Cardiac muscle cell (in vitro differentiated cells and primary cell): ENCODE results near the gene ERP44. TPM values are rescaled to one million over a fixed set of nuclear protein-coding genes. Genes with fewer than 3 reads are reported as not detected.
"Not testable (repeated sequence)": the region's sequence is repeated elsewhere in the genome, so short reads cannot be mapped to it uniquely, and the experiment has no call there.

Source experiments
- DNase-seq, 2 donors: peaks; one replicate each; pipeline versions ENCODE4 v3.0.0 to v3.0.0-alpha.2; 2010 to 2017; ENCODE audit warnings: low read depth in 1 of 2, low spot score in 1 of 2
- H3K27ac ChIP-seq: fragments of 200-600 bp; sonication (generic); 2 replicates; pipeline ENCODE4 v1.5.1; 2016
- H3K27me3 ChIP-seq: fragments of 200-600 bp; sonication (generic); 2 replicates; pipeline ENCODE4 v1.6.0; 2016; ENCODE audit warnings: control low read depth
- H3K36me3 ChIP-seq: fragments of 200-600 bp; sonication (generic); 2 replicates; pipeline ENCODE4 v1.5.1; 2016; ENCODE audit warnings: control low read depth
- H3K4me1 ChIP-seq: fragments of 200-600 bp; sonication (generic); 2 replicates; pipeline ENCODE4 v1.8.1; 2017; ENCODE audit warnings: low read depth, mild to moderate bottlenecking, mixed run types
- H3K4me3 ChIP-seq: fragments of 200-600 bp; sonication (generic); 2 replicates; pipeline ENCODE4 v1.5.1; 2016; ENCODE audit warnings: mild to moderate bottlenecking
- H3K9me3 ChIP-seq: fragments of 200-600 bp; sonication (generic); 2 replicates; pipeline ENCODE4 v1.5.1; 2017; ENCODE audit warnings: low read depth, mild to moderate bottlenecking, control low read depth
- polyA plus RNA-seq: library from polyadenylated mRNA; unstranded; fragments of >200 nt; fragmentation: Nextera tagmentation; extraction: Ambion mirVana; gene quantifications from 2 replicates; pipeline ENCODE4 v1.2.1, GENCODE V29; 2016
- total RNA-seq: library from RNA; depleted of rRNA; stranded (reverse); fragments of >200 nt; gene quantifications from 2 replicates; pipeline ENCODE4 v1.2.3, GENCODE V29; 2016
- TF ChIP-seq, protein P1 (sequence below): IDR thresholded peaks from 2 replicates; pipeline ENCODE4 v1.5.1; 2012; ENCODE audit warnings: low read depth, mild to moderate bottlenecking, low read length

ERP44 gene
- total and polyA plus RNA-seq, 2 experiments from 2014 or later, result 10.0 to 35.3 TPM

DNA sequence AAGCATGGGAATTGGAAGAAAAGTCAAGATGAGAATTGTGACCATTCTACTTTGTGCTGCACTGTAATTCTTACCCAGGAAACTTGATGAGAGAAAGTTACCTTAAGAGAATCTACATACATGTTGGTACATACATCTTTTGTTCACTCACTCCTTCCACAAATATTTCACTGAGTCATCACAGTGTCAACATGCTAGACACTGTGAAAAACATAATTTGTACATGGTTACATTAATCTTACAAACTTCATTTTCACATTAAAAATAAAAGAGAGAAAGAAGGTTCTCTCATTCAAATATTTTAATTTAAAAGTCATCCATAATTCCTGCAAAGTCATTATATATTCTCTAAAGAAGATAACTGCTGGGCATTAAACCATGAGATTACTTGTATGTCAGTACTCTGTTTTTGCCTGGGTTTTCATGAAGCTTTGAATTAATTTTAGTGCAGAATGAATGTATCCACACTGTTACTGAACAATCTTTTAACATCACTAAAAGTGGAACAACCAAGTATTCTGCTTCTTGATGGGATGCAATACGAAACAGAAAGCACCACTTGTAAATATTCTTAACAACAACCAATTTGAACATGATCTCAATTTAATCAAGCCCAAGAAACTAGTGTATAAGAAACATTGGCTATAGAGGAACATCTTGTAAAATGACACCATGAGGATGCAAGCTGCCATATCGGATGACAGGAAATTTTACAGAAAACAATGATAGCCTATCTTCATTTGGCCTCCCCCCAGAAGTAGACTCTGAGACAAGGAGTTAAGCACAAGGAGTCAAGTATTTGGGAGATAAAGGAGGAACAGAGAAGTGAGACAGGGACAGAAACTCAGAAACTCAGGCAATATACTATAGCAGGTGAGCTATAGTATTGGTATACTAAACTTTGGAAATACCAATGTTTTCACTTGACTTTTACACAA, 28.4 kb downstream of the ERP44 start:
- TF ChIP-seq, protein P1, sequence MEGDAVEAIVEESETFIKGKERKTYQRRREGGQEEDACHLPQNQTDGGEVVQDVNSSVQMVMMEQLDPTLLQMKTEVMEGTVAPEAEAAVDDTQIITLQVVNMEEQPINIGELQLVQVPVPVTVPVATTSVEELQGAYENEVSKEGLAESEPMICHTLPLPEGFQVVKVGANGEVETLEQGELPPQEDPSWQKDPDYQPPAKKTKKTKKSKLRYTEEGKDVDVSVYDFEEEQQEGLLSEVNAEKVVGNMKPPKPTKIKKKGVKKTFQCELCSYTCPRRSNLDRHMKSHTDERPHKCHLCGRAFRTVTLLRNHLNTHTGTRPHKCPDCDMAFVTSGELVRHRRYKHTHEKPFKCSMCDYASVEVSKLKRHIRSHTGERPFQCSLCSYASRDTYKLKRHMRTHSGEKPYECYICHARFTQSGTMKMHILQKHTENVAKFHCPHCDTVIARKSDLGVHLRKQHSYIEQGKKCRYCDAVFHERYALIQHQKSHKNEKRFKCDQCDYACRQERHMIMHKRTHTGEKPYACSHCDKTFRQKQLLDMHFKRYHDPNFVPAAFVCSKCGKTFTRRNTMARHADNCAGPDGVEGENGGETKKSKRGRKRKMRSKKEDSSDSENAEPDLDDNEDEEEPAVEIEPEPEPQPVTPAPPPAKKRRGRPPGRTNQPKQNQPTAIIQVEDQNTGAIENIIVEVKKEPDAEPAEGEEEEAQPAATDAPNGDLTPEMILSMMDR, result no peak
- H3K4me1 ChIP-seq, result no peaks in the 10 kb centered on the region
- no peak overlapping the region for H3K27ac ChIP-seq
- no peak for DNase-seq
- H3K4me3 ChIP-seq, result no peak overlapping the region
- H3K27me3 ChIP-seq, result no peaks in the 10 kb centered on the region
- no peaks in the 10 kb centered on the region for H3K36me3 ChIP-seq
- H3K9me3 ChIP-seq, result no peaks in the 10 kb centered on the region

DNA sequence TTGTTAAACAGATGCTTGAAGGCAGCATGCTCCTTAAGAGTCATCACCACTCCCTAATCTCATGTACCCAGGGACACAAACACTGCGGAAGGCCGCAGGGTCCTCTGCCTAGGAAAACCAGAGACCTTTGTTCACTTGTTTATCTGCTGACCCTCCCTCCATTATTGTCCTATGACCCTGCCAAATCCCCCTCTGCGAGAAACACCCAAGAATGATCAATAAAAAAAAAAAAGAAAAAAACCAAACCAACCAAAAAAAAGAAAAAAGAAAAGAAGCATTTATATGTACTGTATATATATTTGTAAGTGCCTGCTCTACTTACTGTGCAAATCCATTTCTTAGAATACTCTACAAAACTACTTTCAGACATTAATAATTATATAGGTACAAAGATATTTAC, 29.7 kb downstream of the ERP44 start:
- H3K36me3 ChIP-seq, H3K9me3 ChIP-seq, H3K27me3 ChIP-seq, H3K4me3 ChIP-seq, DNase-seq, H3K4me1 ChIP-seq, H3K27ac ChIP-seq: not testable (repeated sequence)

DNA sequence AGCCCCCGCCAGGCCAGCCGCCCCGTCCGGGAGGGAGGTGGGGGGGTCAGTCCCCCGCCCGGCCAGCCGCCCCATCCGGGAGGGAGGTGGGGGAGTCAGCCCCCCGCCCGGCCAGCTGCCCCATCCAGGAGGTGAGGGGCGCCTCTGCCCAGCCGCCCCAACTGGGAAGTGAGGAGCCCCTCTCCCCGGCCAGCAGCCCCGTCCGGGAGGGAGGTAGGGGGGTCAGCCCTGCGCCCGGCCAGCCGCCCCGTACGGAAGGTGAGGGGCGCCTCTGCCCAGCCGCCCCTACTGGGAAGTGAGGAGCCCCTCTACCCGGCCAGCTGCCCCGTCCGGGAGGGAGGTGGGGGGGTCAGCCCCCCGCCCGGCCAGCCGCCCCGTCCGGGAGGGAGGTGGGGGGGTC, 30.8 kb downstream of the ERP44 start:
- H3K27me3 ChIP-seq, H3K27ac ChIP-seq, DNase-seq, H3K36me3 ChIP-seq, H3K9me3 ChIP-seq, H3K4me1 ChIP-seq, H3K4me3 ChIP-seq: not testable (repeated sequence)

DNA sequence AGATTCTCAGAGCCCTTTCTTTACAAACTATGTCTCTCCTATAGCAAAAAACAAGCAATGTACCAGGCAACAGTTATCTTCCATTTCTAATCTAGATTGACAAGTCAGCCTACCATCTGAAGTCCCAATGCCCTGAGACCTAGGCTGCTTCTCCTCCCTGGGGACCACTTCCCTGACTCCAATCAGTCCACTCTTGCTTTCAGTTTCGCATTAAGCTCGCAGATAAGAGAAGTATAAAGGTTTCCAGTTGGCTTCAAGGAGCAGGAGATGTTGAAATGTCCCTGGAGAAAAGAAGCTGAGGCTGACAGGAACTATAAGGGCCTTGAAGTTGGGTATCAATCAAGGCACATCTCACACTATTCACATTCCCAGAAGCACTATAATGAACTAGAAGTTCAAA, 32.3 kb downstream of the ERP44 start:
- H3K4me3 ChIP-seq, result no peak overlapping the region
- TF ChIP-seq, protein P1, result no peak
- peak overlapping the region; percentile 13 for H3K27ac ChIP-seq
- H3K36me3 ChIP-seq, result no peaks in the 10 kb centered on the region
- no peaks in the 10 kb centered on the region for H3K9me3 ChIP-seq
- peaks cover 9% of the 10 kb centered on the region for H3K4me1 ChIP-seq
- no peaks in the 10 kb centered on the region for H3K27me3 ChIP-seq
- DNase-seq, result peak in 1 of 2 donors; percentile 77

DNA sequence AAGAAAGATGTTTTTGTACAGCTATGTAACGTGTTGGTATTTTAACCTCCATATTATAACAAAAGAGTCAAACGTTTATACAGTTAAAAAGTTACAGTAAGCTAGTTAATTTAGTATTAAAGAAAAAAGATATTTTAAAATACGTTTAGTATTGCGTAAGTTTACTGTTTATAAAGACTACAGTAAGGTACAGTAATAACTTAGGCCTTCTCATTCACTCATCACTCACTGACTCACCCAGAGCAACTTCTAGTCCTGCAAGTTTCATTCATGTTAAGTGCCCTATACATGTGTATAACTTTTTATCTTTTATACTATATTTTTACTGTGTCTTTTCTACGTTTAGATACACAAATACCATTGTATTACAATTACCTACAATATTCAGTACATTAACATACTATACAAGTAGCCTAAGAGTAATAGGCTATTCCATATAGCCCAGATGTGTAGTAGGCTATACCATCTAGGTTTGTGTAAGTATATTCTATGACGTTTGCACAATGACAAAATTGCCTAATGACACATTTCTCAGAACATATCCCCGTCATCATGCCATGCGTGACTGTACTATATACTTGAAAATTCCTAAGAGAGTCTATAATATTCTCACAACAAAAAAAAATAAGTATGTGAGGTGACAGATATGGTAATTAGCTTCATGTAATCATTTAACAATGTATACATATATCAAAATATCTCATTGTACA, 33.8 kb downstream of the ERP44 start:
- Histone ChIP-seq H3K27ac (no peak overlapping the region), H3K9me3 (no peaks in the 10 kb centered on the region), H3K4me3 (no peak overlapping the region), H3K36me3 (no peaks in the 10 kb centered on the region), H3K27me3 (no peaks in the 10 kb centered on the region), H3K4me1 (peaks cover 9% of the 10 kb centered on the region)
- TF ChIP-seq, protein P1, result no peak
- DNase-seq, result peak in 1 of 2 donors; percentile 52

DNA sequence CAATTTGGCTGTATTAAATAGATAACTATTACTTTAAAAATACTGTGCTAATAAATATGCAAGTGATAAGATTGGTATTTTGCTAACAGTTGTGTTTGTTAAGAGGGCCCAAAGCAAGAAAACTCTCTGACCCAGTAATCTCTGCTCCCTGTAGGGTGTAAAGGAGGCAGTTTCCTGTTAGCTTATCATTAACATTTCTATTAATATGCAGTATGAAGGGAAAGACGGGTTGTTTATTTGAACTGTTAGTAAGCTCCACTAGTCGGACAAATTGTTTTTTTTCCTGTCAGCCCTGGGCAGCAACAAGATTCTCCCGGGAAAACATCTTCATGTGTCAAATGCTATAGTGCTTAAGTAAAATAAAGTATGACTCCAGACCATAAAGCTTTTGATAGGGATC, 35.6 kb downstream of the ERP44 start:
- Histone ChIP-seq H3K27me3 (no peaks in the 10 kb centered on the region), H3K36me3 (no peaks in the 10 kb centered on the region), H3K4me1 (peaks cover 9% of the 10 kb centered on the region), H3K27ac (peak overlapping the region; percentile 6), H3K4me3 (no peak overlapping the region), H3K9me3 (no peaks in the 10 kb centered on the region)
- TF ChIP-seq, protein P1, result no peak
- peak; percentile 2 to 16 for DNase-seq

DNA sequence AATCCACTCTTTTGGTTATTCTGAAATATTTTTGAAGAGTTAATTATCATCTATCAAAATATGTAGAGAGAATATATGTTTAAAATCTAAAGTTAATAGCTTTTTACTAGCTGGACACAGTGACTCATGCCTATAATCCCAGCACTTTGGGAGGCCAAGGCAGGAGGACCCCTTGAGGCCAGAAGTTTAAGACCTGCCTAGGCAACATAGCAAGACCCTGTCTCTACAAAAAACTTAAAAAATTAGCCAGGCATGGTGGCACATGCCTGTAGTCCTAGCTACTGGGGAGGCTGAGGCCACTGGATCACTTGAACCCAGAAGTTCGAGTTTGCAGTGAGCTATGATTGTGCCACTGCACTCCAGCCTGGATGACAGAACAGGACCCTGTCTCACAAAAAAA, 36.1 kb downstream of the ERP44 start:
- H3K36me3 ChIP-seq, H3K4me1 ChIP-seq, H3K27ac ChIP-seq, DNase-seq, H3K4me3 ChIP-seq, H3K9me3 ChIP-seq, H3K27me3 ChIP-seq: not testable (repeated sequence)
